ENCODE measurements around the gene RGL1. TPM values are rescaled to one million over a fixed set of nuclear protein-coding genes. Genes with fewer than 3 reads are reported as not detected.

RGL1 gene
- polyA plus RNA-seq, 6 donors from 2014 or later: 0.09 to 0.29 (median 0.13) TPM; not detected in 3

- DNase-seq (no peak), ATAC-seq (ENCODE audit: low read depth in 2 of 2) (no peak)
- H3K4me3 Mint-ChIP-seq: no peak overlapping the region
- no peaks in the 10 kb centered on the region for H3K36me3 Mint-ChIP-seq
- H3K4me1 Mint-ChIP-seq: peaks cover 34 to 42% (median 37%) of the 10 kb centered on the region in 3 donors
- H3K27me3 Mint-ChIP-seq: peaks cover 0 to 5% (median 0%) of the 10 kb centered on the region in 3 donors
- H3K27ac Mint-ChIP-seq: no peak overlapping the region
- H3K9me3 Mint-ChIP-seq: no peaks in the 10 kb centered on the region
Measured at GRCh38 chr1:183914276-183914675, 109.4 kb downstream of the RGL1 start.

GRCh38 chr1:183914891-183915290 lies 110.0 kb downstream of the RGL1 start:
- DNase-seq (no peak), ATAC-seq (ENCODE audit: low read depth in 2 of 2) (no peak)
- no peaks in the 10 kb centered on the region for H3K36me3 Mint-ChIP-seq
- H3K4me1 Mint-ChIP-seq: peaks cover 34 to 41% (median 37%) of the 10 kb centered on the region in 3 donors
- no peaks in the 10 kb centered on the region for H3K9me3 Mint-ChIP-seq
- peaks cover 0 to 5% (median 0%) of the 10 kb centered on the region in 3 donors for H3K27me3 Mint-ChIP-seq
- no peak overlapping the region for H3K27ac Mint-ChIP-seq
- no peak overlapping the region for H3K4me3 Mint-ChIP-seq

- ATAC-seq (ENCODE audit: low read depth in 2 of 2): peak; percentile 22 to 37
- Mint-ChIP-seq H3K9me3 (no peaks in the 10 kb centered on the region), H3K4me3 (no peak overlapping the region), H3K36me3 (no peaks in the 10 kb centered on the region), H3K27ac (peak overlapping the region in 1 of 6 donors; percentile 15), H3K27me3 (peaks cover 0 to 5% (median 0%) of the 10 kb centered on the region in 3 donors), H3K4me1 (peaks cover 26 to 31% (median 27%) of the 10 kb centered on the region in 3 donors)
- DNase-seq: peak; percentile 61
Measured at GRCh38 chr1:183915625-183916510, 110.9 kb downstream of the RGL1 start.

GRCh38 chr1:183916574-183916973 lies 111.7 kb downstream of the RGL1 start:
- peaks cover 0 to 5% (median 0%) of the 10 kb centered on the region in 3 donors for H3K27me3 Mint-ChIP-seq
- DNase-seq: no peak
- H3K4me3 Mint-ChIP-seq: peak overlapping the region in 1 of 8 donors; percentile 36
- no peaks in the 10 kb centered on the region for H3K36me3 Mint-ChIP-seq
- no peaks in the 10 kb centered on the region for H3K9me3 Mint-ChIP-seq
- peaks cover 20 to 26% (median 20%) of the 10 kb centered on the region in 3 donors for H3K4me1 Mint-ChIP-seq
- ATAC-seq (ENCODE audit: low read depth in 2 of 2): no peak
- H3K27ac Mint-ChIP-seq: no peak overlapping the region

GRCh38 chr1:183918589-183918988 lies 113.7 kb downstream of the RGL1 start:
- Mint-ChIP-seq H3K36me3 (no peaks in the 10 kb centered on the region), H3K4me3 (peak overlapping the region in 1 of 8 donors; percentile 34), H3K4me1 (peaks cover 7 to 11% (median 8%) of the 10 kb centered on the region in 3 donors), H3K9me3 (no peaks in the 10 kb centered on the region), H3K27me3 (peaks cover 0 to 5% (median 0%) of the 10 kb centered on the region in 3 donors), H3K27ac (no peak overlapping the region)
- DNase-seq (no peak), ATAC-seq (ENCODE audit: low read depth in 2 of 2) (no peak)

- Mint-ChIP-seq H3K9me3 (peaks cover 0 to 3% (median 0%) of the 10 kb centered on the region in 7 donors), H3K27ac (no peak overlapping the region), H3K4me1 (peaks cover 5 to 8% (median 7%) of the 10 kb centered on the region in 3 donors), H3K27me3 (peaks cover 0 to 5% (median 0%) of the 10 kb centered on the region in 3 donors), H3K36me3 (no peaks in the 10 kb centered on the region), H3K4me3 (no peak overlapping the region)
- ATAC-seq (ENCODE audit: low read depth in 2 of 2) (no peak), DNase-seq (no peak)
Measured at GRCh38 chr1:183920651-183921050, 115.7 kb downstream of the RGL1 start.

GRCh38 chr1:183922197-183922596 lies 117.3 kb downstream of the RGL1 start:
- H3K4me1 Mint-ChIP-seq: no peaks in the 10 kb centered on the region
- H3K27ac Mint-ChIP-seq: no peak overlapping the region
- no peaks in the 10 kb centered on the region for H3K27me3 Mint-ChIP-seq
- peaks cover 0 to 3% (median 0%) of the 10 kb centered on the region in 7 donors for H3K9me3 Mint-ChIP-seq
- no peak overlapping the region for H3K4me3 Mint-ChIP-seq
- ATAC-seq (ENCODE audit: low read depth in 2 of 2): no peak
- no peak for DNase-seq
- H3K36me3 Mint-ChIP-seq: no peaks in the 10 kb centered on the region

- Mint-ChIP-seq H3K27me3 (no peaks in the 10 kb centered on the region), H3K4me1 (no peaks in the 10 kb centered on the region), H3K27ac (no peak overlapping the region), H3K4me3 (no peak overlapping the region), H3K36me3 (no peaks in the 10 kb centered on the region), H3K9me3 (peaks cover 0 to 3% (median 0%) of the 10 kb centered on the region in 7 donors)
- ATAC-seq (ENCODE audit: low read depth in 2 of 2) (no peak), DNase-seq (no peak)
Measured at GRCh38 chr1:183925947-183926346, 121.0 kb downstream of the RGL1 start.

GRCh38 chr1:183926983-183927382 lies 122.1 kb downstream of the RGL1 start:
- H3K27ac Mint-ChIP-seq: no peak overlapping the region
- ATAC-seq (ENCODE audit: low read depth in 2 of 2) (no peak), DNase-seq (no peak)
- peaks cover 0 to 3% (median 0%) of the 10 kb centered on the region in 3 donors for H3K27me3 Mint-ChIP-seq
- peaks cover 0 to 3% (median 0%) of the 10 kb centered on the region in 7 donors for H3K9me3 Mint-ChIP-seq
- no peaks in the 10 kb centered on the region for H3K36me3 Mint-ChIP-seq
- no peak overlapping the region for H3K4me3 Mint-ChIP-seq
- H3K4me1 Mint-ChIP-seq: no peaks in the 10 kb centered on the region

GRCh38 chr1:183931646-183932271 lies 126.8 kb downstream of the RGL1 start:
- H3K4me3 Mint-ChIP-seq: no peak overlapping the region
- H3K27ac Mint-ChIP-seq: no peak overlapping the region

GRCh38 chr1:183932412-183932811 lies 127.5 kb downstream of the RGL1 start:
- Mint-ChIP-seq H3K36me3 (no peaks in the 10 kb centered on the region), H3K9me3 (no peaks in the 10 kb centered on the region), H3K4me1 (no peaks in the 10 kb centered on the region), H3K4me3 (no peak overlapping the region), H3K27me3 (peaks cover 0 to 5% (median 0%) of the 10 kb centered on the region in 3 donors), H3K27ac (no peak overlapping the region)
- ATAC-seq (ENCODE audit: low read depth in 2 of 2) (no peak), DNase-seq (no peak)

More at GRCh38 chr1:183931646-183932271, 126.8 kb downstream of the RGL1 start:
- no peaks in the 10 kb centered on the region for H3K9me3 Mint-ChIP-seq
- H3K27me3 Mint-ChIP-seq: peaks cover 0 to 5% (median 0%) of the 10 kb centered on the region in 3 donors
- no peaks in the 10 kb centered on the region for H3K36me3 Mint-ChIP-seq
- no peak for DNase-seq
- no peaks in the 10 kb centered on the region for H3K4me1 Mint-ChIP-seq
- ATAC-seq (ENCODE audit: low read depth in 2 of 2): no peak

GRCh38 chr1:183933528-183934179 lies 128.7 kb downstream of the RGL1 start:
- no peaks in the 10 kb centered on the region for H3K36me3 Mint-ChIP-seq
- H3K4me1 Mint-ChIP-seq: no peaks in the 10 kb centered on the region
- ATAC-seq (ENCODE audit: low read depth in 2 of 2) (no peak), DNase-seq (no peak)
- no peak overlapping the region for H3K4me3 Mint-ChIP-seq
- peaks cover 0 to 5% (median 0%) of the 10 kb centered on the region in 3 donors for H3K27me3 Mint-ChIP-seq
- no peaks in the 10 kb centered on the region for H3K9me3 Mint-ChIP-seq
- H3K27ac Mint-ChIP-seq: no peak overlapping the region

- ATAC-seq (ENCODE audit: low read depth in 2 of 2): no peak
- Mint-ChIP-seq H3K4me1 (no peaks in the 10 kb centered on the region), H3K9me3 (no peaks in the 10 kb centered on the region), H3K4me3 (no peak overlapping the region), H3K36me3 (no peaks in the 10 kb centered on the region), H3K27ac (peak overlapping the region in 1 of 6 donors; percentile 71), H3K27me3 (peaks cover 0 to 5% (median 0%) of the 10 kb centered on the region in 3 donors)
- no peak for DNase-seq
Measured at GRCh38 chr1:183934314-183934713, 129.4 kb downstream of the RGL1 start.
